Fibroblast of the conjunctiva (primary cell): ENCODE measurements around the gene MUSTN1.

Source experiments
- DNase-seq: peaks from one replicate; pipeline ENCODE4 v3.0.0-alpha.2; 2010; ENCODE audit warnings: low read depth

MUSTN1 gene

DNA sequence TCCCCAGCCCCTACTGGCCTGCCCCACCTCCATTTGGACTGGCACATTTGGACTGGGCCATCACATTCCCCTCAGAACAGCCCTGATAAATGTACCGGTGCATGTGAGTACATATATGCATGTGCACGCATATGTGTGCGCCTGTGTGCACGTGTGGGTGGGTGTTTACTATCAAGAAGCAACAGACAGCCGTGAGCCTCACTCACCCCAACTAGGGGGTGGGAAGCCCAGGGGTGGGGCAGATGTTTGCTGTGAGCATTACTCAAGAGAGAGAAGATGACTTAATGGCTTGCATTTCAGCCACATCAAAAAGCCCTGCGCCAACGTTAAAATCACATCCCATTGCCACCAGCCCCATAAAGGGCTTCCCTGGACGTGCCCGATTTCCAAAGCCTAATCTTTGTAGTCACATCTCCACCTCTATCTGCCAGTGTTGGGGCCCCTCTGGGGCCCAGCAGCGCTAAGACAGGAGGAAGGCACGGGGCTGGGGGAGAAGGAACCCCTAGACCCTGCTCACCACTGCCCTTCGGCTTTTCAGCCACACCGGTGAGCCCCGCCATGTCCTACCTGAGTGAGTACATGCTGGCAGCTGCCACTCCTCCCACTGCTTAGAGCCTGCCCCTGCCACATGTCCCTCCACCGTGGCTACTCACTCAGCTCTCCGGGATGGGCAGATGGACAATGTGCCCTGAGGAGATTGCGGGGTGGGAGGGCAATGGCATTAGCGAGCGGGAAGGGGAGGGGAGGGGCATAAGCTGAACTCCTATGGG, 29.4 kb downstream of the MUSTN1 start:
- DNase-seq: no peak

DNA sequence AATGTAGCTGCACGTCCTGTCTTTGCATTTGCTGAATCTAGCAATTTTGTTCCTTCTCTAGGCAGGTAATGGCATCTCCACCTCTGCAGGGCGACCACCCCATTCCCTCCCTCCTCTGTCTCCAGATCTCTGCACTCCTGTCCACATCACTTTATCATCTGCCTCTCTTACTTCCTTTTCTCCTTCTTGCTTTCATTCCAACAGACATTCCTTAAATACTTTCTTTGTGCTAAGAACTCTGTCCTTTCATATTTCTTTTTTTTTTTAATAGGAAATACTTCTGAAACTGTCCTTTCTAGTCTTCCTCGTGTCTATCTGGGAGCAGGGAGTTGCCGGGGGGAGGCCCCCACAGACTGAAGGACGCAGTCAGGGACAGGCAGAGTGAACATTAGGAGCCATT, 33.0 kb downstream of the MUSTN1 start:
- no peak for DNase-seq

DNA sequence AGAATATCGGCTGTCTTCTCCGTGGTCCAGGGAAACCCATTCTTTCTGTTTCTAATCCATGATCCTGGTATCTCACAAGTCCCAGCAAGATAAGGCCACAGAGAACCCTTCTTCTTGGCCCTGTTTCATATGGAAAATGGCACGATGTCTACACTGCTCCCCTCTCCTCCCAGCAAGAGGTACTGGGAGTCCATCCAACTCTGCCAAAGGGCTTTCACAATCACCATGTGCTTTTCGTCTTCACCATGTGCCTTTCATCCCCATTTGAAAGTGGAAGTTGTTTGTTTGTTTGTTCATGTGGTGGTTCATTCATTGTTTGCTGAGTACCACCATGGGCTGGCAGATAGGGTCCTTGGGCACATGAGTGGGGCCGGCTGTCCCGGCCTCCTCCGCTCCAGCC, 34.7 kb downstream of the MUSTN1 start:
- DNase-seq: no peak

DNA sequence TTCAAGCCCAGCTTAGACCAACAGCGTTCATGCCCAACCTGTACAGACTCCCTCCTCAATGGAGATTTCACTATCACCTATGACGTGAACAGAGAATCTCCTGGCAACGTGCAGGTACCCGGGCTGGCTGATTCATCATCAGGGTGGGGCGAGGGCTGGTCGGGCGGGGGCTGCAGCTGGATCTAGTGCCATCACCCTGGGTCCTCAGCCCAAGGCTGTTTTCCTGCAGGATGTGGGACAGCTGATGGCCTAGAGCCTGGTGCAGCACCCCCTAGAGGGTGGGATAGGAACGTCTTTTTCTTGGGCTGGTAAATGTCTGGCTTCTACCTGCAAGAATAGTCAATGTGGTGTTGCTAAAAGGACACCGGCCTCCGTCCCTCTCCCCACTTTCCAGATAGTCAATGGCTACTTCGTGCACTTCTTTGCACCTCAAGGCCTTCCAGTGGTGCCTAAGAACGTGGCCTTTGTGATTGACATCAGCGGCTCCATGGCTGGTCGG, 35.8 kb downstream of the MUSTN1 start:
- DNase-seq: no peak

DNA sequence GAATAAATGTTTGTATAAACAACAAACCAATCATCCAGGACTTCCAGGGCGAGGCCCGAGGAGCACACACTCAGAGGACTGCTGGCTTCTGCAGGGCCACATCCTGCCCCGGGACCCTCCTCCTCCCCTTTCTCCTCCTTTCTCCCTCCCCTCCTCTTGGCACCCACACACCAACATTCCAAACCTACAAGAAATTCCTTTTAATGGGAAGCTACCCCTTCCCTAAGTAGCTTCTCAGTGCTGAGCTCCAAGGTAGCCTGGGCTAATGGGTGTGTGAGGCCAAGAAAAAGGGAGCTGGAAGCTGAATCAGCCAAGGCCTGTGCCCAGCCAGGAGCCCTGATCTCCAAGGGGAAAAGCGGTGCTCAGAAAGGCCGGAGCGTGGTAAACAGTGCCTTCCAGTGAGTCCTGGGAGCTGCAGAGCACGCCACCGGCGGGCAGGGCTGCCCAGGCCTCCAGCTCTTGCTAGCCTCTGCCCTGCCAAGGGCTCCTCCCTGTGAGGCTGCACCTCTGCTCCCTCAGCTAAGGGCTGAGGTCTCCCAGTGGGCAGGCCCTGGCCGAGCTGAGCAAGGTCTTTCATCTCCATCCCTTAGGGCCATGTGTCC, 36.3 kb downstream of the MUSTN1 start:
- no peak for DNase-seq

DNA sequence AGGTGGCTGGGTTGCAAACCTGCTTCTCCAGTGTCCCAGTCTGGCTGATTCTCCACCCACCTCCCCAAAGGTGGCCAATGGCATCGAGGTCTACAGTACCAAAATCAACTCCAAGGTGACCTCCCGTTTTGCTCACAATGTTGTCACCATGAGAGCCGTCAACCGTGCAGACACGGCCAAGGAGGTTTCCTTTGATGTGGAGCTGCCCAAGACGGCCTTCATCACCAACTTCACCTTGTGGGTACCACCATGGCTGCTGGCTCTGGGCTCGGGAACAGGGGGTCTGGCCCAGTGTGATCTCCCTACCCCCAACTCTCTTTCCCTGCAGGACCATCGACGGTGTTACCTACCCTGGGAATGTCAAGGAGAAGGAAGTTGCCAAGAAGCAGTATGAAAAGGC, 38.4 kb downstream of the MUSTN1 start:
- no peak for DNase-seq

DNA sequence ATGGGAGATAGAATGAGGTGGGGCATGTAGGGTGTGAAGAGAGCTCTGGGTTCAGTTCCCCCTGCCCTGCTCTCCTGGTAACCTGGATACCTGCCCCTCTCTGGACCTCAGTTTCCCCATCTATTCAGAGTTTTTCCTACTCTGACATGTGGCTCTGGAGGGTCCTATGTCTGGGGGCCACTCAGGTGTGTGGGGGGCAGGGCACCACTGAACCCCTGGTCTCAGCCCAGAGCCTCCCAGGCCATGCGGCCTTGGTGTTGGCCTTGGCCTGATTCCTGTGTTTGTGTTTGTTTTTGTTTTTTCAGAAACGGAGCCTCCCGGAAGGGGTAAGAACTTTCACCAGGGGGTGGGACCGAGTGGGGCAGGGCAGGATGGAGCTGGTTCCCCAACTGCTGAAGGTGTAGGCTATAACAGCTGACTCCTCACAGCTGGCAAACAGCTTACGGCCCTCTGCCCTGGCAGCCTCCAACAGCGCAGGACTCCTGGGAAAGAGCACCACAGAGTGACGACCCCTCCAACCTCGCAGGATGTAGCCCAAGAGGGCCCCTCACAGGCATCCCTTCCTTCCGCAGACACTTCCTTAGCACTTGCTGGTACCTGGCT, 39.4 kb downstream of the MUSTN1 start:
- no peak for DNase-seq

DNA sequence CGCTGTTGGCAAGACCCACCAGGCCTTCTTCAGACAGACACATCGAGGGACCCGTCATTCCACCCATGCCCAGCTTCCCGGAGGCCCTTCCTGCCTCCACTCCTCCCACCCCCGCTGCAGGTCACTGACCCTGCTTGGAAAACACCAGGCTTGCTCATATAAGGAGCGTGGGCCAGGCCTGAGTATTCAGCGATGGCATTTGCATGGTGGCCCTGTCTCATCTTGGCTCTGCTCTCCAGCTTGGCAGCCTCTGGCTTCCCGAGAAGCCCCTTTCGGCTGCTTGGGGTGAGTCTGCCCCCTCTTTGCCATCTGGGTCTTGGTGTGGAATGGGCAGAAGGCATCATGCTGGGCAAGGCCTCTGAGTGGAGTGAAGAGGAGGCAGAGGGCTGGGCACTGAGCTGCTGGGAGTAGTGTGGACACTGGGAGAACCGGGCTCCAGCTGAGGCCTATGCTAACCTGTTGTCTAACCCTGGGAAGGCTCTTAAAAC, 40.2 kb downstream of the MUSTN1 start, which contains the start of gene ITIH3:
Gene ITIH3, plus strand, starts transcription at position 185 of the 488 bp plus-strand sequence. Its CDS starts 8 bp downstream, at position 193.
- no peak for DNase-seq

DNA sequence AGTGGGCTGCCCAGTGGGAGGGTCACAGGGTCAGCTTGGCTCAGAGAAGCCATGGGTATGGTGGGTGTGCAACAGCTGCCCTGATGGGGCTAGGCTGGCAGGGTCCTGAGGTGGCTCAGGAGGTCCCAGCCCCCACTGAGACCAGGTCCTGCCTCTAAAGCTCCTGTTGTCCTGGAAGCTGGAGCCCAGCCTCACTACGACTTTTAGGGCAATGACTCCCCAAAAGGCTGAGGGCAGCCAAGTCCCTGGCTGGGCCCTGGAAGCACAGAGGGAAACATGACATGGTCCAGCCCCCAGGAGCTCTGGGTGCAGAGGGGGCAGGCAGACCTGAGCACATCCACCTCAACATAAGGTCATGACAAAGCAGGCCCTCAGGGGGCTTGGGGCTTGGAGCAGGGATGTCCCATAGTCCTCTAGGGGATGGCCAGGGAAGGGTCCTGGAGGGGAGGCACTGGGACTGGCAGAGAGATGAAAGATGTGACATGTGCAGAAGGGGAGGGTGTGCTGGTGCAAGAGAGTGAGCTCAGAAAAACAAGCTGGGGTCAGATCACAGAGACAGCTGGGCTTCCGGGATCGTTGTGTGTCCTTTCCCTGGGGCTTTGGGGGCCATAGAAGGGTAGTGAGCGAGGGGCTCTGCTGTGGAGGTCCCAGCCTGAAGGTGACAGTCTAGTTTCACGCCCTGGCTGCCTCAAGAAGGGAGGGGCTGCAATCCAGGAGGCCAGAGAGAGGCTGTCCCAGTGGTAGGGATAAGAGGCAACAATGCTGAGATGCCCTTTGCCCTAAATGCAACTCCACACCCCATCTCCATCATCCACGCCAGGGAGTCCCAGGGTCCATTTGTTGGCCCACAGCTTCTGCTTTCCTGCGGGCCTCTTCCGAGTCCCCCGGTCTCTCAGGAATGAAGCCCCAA, 40.9 kb downstream of the MUSTN1 start:
- no peak for DNase-seq

DNA sequence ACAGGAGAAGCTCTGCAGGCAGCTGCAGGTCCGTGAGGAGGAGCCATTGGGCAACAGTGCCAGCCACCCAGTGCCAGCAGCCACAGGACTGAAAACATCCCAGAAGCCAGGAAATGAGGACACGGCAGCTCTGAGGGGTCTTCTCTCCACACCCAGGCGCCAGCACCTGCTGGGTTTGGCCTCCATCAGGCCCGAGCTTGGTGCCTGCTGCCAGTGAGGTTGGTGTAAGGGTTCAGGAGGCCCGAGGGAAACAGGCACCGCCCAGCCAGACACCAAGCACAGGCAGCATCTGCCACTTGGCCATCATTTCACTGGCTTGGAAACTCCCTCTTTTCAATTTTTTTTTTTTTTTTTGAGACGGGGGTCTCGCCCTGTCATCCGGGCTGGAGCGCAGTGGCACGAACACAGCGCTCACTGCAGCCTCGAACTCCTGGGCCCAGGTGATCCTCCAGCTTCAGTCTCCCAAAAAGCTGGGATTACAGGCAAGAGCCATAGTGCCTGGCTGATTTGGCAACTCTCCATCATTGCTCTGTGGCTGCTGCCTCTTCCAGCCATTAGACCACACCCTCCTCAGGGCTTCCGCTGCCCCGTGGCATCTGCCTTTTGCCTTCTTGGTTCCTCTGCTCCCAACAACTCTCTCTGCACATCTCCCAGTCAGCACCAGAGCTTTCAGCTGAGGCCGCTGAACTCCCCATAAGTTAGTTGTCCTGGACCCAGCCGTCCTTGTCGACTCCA, 41.7 kb downstream of the MUSTN1 start:
- DNase-seq: no peak

DNA sequence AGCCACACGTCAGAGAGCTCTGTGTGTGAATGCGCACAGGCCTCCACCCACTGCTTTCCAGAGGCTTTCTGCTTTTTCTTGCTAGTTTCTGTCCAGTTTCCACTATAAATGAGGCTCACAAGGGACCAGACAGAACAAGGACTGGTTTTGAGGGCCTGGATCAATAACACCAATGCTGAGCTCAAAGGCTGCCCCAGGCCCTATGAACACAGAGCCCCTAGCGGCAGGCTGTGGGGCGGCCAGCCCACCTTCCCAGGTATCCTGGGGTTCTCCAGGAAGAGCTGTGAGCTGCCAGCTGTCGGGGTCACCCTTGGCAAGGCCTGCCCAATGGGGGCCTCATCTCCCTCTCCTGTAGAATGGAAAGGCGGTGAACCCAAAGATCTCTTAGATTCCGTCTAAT, 42.4 kb downstream of the MUSTN1 start:
- DNase-seq: no peak

DNA sequence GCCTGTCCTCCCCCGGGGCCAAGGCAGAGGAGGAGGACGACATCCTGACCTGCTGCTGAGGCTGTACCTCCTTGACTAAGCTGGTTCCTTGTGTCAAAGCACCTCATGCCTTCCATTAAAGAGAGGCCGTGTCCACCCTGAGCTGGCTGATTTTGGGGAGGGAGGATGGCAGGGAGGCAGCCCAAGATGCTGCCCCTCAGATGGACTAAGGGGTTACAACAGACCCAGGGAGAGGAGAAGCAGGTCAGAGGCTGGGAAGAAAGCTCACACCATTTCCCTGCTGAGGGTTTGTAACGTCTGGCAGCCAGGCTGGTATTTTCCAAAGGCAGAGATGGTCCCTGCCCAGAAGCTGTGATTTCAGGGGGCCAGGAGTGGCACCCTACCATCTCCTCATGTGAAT, 42.9 kb downstream of the MUSTN1 start:
- no peak for DNase-seq

DNA sequence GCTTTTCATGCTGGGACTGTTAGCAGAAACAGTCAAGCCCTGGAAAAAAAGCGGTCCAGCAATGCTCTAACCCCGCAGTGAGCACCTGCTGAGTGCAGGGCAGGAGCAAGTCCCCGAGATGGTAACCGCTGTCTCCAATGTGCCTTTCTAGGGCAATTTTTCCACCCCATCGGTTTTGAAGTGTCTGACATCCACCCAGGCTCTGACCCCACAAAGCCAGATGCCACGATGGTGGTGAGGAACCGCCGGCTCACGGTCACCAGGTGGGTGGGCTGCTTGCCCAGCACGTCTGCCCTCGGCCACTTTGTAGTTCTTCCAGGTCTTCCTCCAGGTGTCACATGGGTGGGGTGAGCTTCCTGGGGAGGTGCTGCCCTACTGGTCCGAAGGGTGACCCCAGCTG, 43.5 kb downstream of the MUSTN1 start:
- DNase-seq: no peak

DNA sequence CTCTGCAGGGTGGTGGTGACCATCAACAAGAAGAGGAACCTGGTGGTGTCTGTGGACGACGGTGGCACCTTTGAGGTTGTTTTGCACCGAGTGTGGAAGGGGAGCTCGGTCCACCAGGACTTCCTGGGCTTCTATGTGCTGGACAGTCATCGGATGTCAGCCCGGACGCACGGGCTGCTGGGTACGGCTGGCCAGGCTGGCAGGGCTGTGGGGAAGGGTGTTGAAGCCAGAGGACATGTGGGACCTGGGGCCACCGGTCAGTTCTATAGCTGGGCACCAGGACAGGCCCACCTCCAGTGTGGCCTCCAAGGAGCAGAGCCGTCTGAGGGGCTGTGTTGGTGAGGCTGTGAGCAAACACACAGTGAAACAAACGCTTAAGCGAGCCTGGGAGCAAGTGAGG, 44.1 kb downstream of the MUSTN1 start:
- no peak for DNase-seq

DNA sequence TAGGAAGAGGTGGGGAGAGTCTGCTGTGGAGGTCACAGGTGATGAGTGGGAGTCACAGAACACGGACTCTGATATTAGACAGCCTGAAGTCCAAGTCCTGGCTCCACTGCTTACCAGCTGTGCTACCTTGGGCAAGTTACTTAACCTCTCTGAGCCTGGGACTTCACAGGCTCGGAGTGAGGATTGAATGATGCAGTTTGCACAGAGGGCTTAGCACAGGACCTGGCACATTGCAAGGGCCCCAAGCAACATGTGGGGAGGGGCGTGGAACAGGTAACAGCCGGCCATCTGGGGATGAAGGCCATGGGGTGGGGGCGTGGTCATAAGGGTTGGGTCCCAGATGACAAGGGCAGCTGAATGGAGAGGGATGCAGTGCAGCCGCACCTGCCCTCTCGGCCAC, 44.5 kb downstream of the MUSTN1 start:
- no peak for DNase-seq

DNA sequence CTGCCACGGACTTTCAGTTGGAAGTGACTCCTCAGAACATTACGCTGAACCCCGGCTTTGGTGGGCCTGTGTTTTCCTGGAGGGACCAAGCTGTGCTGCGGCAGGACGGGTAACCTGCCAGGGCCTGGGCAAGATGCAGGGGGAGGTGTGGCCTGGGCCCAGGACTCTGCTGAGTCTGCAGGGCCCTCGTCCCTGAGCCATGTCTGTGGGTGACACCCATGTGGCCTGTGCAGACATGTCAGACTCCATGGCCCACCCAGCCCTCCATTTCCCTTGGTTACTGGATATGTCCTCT, 45.1 kb downstream of the MUSTN1 start:
- DNase-seq: no peak

DNA sequence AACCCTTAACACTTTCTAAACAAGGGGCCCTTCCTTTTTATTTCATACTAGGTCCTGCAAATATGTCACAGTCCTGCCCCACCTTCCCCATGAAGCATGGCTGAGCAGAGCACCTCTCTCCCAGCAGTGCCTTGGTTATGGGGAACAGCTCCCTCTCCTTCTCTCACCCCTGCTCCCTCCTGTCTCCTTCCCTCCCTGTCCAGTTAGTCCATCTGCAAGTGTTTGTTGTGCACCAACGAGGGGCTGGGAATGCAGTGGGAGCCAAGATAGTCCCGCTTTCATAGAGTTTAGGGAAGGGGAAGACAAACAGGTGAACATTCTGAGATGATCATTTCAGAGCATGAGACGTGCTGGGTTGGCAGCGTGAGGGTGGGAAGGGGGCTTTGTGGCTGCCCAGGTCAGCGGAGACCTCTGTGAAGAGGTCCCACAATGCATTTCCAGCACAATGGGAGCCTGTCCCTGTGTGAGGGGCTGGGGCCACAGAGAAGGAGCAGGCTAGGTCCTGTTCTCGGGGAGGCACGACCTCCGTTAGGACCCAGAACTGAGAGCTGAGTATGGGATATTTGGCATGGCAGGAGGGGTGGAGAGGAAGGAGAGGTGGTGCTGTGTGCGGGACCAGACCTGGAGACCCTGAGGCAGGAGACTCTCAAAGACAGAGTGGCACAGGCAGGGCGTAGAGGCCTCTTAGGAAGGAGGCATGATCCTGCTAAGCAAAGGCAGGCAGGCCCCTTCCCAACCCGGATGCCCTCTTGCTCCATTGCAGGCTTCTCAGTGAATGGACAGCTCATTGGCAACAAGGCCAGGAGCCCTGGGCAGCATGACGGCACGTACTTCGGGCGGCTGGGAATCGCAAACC, 45.7 kb downstream of the MUSTN1 start:
- DNase-seq: no peak

DNA sequence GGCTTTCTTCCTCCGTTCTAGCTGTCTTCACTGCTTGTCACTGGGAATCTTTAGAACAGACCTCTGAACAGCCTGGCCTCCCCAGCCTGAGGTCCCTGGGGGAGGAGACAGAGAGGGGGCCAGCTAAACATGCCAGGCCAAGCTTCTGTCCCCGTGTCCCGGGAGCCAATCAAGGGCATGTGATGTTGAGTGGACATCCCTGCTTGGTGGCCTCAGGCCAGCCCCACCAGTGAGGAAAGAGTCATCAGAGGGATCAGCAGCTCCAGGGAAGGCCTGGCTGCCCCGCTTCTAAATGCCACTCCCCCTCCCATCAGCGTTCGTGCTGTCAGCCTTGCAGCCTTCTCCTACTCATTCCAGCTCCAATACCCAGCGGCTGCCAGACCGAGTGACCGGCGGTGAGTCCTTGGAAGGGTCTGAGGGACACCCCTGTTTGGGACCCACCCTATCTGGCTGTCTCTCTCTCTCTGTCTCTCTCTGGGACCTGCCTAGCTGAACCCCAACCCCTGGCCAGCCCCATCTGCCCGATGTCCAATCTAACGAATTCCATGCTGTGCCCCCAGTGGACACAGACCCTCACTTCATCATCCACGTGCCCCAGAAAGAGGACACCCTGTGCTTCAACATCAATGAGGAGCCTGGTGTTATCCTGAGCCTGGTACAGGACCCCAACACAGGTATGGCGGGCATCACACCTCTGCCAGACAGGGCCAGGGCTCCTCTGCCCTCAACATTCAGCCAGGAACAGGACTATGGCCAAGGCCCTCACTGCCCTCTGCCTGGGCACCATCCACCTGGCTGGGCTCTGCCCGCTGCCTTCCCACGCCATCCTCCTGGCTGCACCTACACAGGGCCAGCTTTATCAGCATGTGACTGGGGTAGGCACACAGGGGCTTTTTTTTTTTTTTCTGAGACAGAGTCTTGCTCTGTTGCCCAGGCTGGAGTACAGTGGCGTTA, 46.9 kb downstream of the MUSTN1 start:
- DNase-seq: no peak

DNA sequence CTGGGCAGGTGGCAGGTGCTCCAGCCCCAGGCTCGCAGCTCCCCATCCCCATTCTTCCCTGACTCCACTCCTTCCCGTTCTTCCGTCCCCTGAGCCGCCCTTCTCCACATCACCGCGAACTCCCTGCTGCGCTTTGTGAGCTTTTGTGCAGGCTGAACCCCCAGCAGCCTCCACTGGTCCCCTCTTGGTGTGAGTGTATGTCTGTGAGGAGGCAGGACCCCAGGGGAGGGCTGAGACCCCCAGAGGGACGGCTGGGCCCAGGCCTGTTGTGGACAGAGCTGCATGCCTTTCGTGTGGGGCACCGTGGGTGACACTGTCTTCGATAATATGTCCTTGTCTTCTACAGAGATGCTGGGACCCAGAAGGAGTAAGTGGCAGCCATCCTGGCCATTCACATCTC, 47.6 kb downstream of the MUSTN1 start:
- no peak for DNase-seq
